HFFc6 (cell line): ENCODE measurements around the gene ADI1. TPM values are rescaled to one million over a fixed set of nuclear protein-coding genes. Genes with fewer than 3 reads are reported as not detected.
A peak's percentile ranks its signal among the peaks of the same experiment; 100 is the strongest.

Source experiments
- DNase-seq: peaks from one replicate; pipeline ENCODE4 v3.0.0-alpha.2; 2018
- H3K27ac Mint-ChIP-seq: 2 replicates; pipeline ENCODE4 v1.8.0; 2020; ENCODE audit warnings: mild to moderate bottlenecking, mixed read lengths
- H3K27me3 Mint-ChIP-seq: 2 replicates; pipeline ENCODE4 v1.8.0; 2021; ENCODE audit warnings: mild to moderate bottlenecking, moderate library complexity, mixed read lengths; ENCODE audit not compliant: insufficient read depth
- H3K36me3 Mint-ChIP-seq: 2 replicates; pipeline ENCODE4 v1.8.0; 2021; ENCODE audit warnings: low read depth, mixed read lengths
- H3K4me1 Mint-ChIP-seq: 2 replicates; pipeline ENCODE4 v1.8.0; 2020; ENCODE audit warnings: low read depth, mixed read lengths
- H3K4me3 Mint-ChIP-seq: 2 replicates; pipeline ENCODE4 v1.8.0; 2020; ENCODE audit warnings: mild to moderate bottlenecking, moderate library complexity, mixed read lengths
- H3K9me3 Mint-ChIP-seq: 2 replicates; pipeline ENCODE4 v1.8.0; 2020; ENCODE audit warnings: mild to moderate bottlenecking, mixed read lengths
- total RNA-seq, 6 experiments: library from RNA; stranded (reverse); fragmentation: NEBNext Ultra II Directional; extraction: Animal tissue kit (Norgen Biotek cat#: 25700); gene quantifications; 2 replicates in 1 of 6; 3 replicates in 5 of 6; pipeline ENCODE4 v1.2.3, GENCODE V29; 2021
- TF ChIP-seq, protein P1 (sequence below): fragments of 200-600 bp; sonication (generic); IDR thresholded peaks from 2 replicates; pipeline ENCODE4 v1.5.0; 2021; ENCODE audit warnings: antibody characterized with exemption, mild to moderate bottlenecking

The ADI1 gene
- total RNA-seq, 6 experiments from 2014 or later: 66.6 to 94.2 (median 75.5) TPM

DNA sequence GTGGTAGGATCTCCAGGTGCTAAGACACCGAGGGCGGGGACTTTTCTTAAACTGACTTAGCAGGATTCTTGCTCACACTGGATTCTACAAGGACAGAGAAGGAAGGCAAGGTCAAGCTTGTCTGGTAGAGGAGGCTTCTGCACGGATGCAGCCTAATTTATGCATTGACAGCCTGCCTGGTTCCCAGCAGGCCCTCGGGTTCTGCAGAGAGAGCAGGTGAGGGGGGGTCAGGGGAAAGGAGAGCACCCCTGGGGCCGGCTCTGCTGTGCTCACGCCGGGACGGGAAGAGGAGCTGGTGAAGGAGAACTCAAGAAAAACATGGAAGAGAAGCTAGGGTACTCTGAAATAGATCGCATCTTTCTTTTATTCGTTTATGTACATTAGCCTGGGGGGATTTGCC is 46.4 kb downstream of the ADI1 start:
- TF ChIP-seq, protein P1, sequence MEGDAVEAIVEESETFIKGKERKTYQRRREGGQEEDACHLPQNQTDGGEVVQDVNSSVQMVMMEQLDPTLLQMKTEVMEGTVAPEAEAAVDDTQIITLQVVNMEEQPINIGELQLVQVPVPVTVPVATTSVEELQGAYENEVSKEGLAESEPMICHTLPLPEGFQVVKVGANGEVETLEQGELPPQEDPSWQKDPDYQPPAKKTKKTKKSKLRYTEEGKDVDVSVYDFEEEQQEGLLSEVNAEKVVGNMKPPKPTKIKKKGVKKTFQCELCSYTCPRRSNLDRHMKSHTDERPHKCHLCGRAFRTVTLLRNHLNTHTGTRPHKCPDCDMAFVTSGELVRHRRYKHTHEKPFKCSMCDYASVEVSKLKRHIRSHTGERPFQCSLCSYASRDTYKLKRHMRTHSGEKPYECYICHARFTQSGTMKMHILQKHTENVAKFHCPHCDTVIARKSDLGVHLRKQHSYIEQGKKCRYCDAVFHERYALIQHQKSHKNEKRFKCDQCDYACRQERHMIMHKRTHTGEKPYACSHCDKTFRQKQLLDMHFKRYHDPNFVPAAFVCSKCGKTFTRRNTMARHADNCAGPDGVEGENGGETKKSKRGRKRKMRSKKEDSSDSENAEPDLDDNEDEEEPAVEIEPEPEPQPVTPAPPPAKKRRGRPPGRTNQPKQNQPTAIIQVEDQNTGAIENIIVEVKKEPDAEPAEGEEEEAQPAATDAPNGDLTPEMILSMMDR: no peak
- H3K36me3 Mint-ChIP-seq: peaks cover 19% of the 10 kb centered on the region
- H3K27ac Mint-ChIP-seq: no peak overlapping the region
- no peak for DNase-seq
- peaks cover 40% of the 10 kb centered on the region for H3K4me1 Mint-ChIP-seq
- H3K4me3 Mint-ChIP-seq: no peak overlapping the region
- peaks cover 4% of the 10 kb centered on the region for H3K27me3 Mint-ChIP-seq
- no peaks in the 10 kb centered on the region for H3K9me3 Mint-ChIP-seq

DNA sequence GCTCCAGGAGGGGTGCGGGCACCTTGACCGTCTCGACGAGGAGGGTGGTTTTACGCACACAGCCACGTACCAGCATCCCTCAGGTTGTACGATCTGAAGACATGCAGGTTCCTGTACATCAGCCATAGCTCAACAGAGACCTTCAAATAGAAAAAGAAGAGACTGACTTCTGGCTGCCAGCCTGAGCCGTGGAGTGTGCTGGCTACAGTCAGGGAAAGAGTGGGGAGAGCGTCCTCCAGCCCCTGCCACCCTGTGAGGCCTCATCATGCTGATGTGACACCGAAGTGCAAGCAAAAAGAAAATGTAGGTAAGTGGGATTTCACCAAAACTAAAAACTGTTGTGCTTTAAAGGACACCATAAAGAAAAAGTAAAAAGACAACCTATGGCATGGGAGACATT is 47.0 kb downstream of the ADI1 start:
- no peak overlapping the region for H3K4me3 Mint-ChIP-seq
- no peaks in the 10 kb centered on the region for H3K9me3 Mint-ChIP-seq
- DNase-seq: no peak
- H3K27ac Mint-ChIP-seq: no peak overlapping the region
- TF ChIP-seq, protein P1: no peak
- peaks cover 4% of the 10 kb centered on the region for H3K27me3 Mint-ChIP-seq
- peaks cover 24% of the 10 kb centered on the region for H3K36me3 Mint-ChIP-seq
- H3K4me1 Mint-ChIP-seq: peaks cover 42% of the 10 kb centered on the region

DNA sequence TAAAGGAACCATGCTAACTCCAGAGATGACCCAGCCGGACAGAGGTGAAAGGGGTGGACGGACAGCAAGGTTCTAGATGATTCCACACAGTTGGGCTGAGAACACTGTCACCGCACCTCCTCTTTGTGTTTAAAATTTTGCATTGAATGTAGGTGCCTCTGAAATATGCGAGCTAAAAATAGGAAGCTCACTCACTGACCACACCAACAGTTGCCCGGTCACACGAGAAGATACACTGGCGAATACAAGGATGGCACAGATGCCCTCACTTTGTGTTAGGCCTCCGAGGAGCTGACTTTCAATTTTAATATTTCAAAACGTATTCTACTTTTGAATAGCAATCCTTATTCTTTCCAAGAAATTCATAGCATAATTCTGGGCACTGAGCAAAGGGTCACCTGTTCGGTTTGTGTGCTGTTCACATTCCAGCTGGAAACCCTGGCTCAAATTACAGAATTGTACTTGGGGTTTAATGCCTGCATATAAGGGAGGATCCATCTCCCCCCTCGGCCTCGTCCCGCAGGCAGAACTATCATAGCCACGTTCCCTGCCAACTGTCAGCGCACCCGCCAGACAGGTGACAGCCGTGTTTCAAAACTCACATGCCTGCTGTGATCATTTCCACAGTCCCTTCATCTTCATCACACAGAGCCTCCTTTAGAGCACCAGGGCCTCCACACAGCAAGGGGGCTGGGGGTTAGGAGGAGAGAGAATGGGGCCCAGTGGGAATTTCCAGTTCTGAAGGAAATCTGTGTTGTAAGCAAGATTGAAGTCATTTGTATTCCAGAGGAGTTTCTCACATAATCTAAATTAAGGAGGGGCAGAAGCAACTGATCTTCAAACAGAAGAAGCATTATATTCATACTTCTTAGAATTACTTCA is 48.2 kb downstream of the ADI1 start:
- H3K36me3 Mint-ChIP-seq: peaks cover 24% of the 10 kb centered on the region
- H3K9me3 Mint-ChIP-seq: no peaks in the 10 kb centered on the region
- peak overlapping the region; percentile 60; the same call in 1 of the 2 replicates for H3K4me3 Mint-ChIP-seq
- peak overlapping the region; percentile 91 for H3K27ac Mint-ChIP-seq
- TF ChIP-seq, protein P1: no peak
- H3K27me3 Mint-ChIP-seq: peaks cover 3% of the 10 kb centered on the region
- peaks cover 39% of the 10 kb centered on the region for H3K4me1 Mint-ChIP-seq
- DNase-seq: no peak

DNA sequence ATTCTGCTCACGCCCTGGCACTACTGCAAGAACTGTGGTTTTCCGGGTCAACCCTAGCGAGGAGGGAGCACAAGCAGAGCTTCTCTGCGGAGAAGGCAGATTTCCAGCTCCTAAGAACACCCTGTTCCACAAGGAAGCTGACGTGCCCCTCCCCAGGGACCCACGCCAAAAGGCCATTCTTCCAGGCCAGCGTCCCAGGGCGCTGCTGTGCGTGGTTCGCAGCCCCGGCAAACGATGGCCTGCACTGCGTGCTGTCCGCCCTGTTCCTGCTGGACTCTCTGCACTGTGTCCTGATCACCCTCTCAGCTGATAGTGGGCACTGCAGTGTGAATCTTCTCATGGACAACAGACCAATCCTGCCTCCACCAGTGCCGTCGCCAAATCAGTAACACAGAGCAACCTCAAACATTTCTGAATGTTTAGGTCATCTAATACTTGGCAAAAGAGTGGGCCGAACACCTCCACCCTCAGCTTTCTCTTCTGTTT is 49.1 kb downstream of the ADI1 start:
- Mint-ChIP-seq H3K9me3 (no peaks in the 10 kb centered on the region), H3K27me3 (peaks cover 2% of the 10 kb centered on the region), H3K36me3 (peaks cover 30% of the 10 kb centered on the region), H3K4me3 (peak overlapping the region; percentile 60), H3K27ac (peak overlapping the region; percentile 91), H3K4me1 (peaks cover 44% of the 10 kb centered on the region)
- peak; percentile 88 for DNase-seq
- TF ChIP-seq, protein P1: no peak

DNA sequence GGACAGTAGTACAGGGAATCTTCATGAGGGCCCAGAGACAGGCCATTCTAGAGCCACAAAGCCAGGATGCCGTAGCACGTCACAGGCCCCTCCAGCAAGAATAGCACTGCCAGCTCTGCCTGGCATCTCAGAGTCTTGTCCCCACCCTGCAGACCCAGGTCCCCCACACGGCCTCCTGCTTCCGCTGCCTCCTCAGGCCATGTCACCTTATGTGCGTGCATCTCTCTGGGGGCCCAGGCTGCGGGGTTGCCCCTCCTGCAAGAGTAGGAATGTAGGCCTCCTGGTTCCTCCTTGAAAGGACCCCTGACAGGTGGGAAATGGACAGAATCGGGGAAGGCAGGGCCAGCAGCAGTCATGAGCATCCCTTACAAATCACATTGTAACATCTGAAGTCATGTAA is 49.8 kb downstream of the ADI1 start:
- no peaks in the 10 kb centered on the region for H3K9me3 Mint-ChIP-seq
- DNase-seq: no peak

More for the DNA sequence above, 49.8 kb downstream of the ADI1 start:
- H3K36me3 Mint-ChIP-seq: peaks cover 34% of the 10 kb centered on the region
- H3K4me3 Mint-ChIP-seq: peak overlapping the region; percentile 60; the same call in 1 of the 2 replicates
- peak overlapping the region; percentile 91 for H3K27ac Mint-ChIP-seq
- TF ChIP-seq, protein P1: no peak
- peaks cover 49% of the 10 kb centered on the region for H3K4me1 Mint-ChIP-seq
- peaks cover 2% of the 10 kb centered on the region for H3K27me3 Mint-ChIP-seq
